Karpas-422 (cell line): ENCODE measurements around the gene CHST11. TPM values are rescaled to one million over a fixed set of nuclear protein-coding genes. Genes with fewer than 3 reads are reported as not detected.
"Not testable (repeated sequence)": the region's sequence is repeated elsewhere in the genome, so short reads cannot be mapped to it uniquely, and the experiment has no call there.

Experiments used
- DNase-seq: peaks from one replicate; pipeline ENCODE4 v3.0.0-alpha.2; 2015
- H2AFZ ChIP-seq: fragments of 200-600 bp; sonication (generic); 2 replicates; pipeline ENCODE4 v1.6.1; 2014; ENCODE audit warnings: antibody characterized with exemption, low read length, mixed read lengths
- H3K27ac ChIP-seq: fragments of 200-600 bp; sonication (generic); 2 replicates; pipeline ENCODE4 v1.5.1; 2014; ENCODE audit warnings: mild to moderate bottlenecking, low read length, moderate library complexity
- H3K27me3 ChIP-seq: fragments of 200-600 bp; sonication (generic); 2 replicates; pipeline ENCODE4 v1.6.1; 2014; ENCODE audit warnings: low read length, mixed read lengths
- H3K36me3 ChIP-seq: fragments of 200-600 bp; sonication (generic); 2 replicates; pipeline ENCODE4 v1.6.1; 2014; ENCODE audit warnings: low read length, mixed read lengths; ENCODE audit not compliant: insufficient read depth
- H3K4me1 ChIP-seq: fragments of 200-600 bp; sonication (generic); 2 replicates; pipeline ENCODE4 v1.6.1; 2014; ENCODE audit warnings: mild to moderate bottlenecking, low read length, mixed read lengths
- H3K4me2 ChIP-seq: fragments of 200-600 bp; sonication (generic); 2 replicates; pipeline ENCODE4 v1.6.1; 2014; ENCODE audit warnings: low read length, low read depth, mild to moderate bottlenecking; ENCODE audit not compliant: poor library complexity, severe bottlenecking
- H3K4me3 ChIP-seq: fragments of 200-600 bp; sonication (generic); 2 replicates; pipeline ENCODE4 v1.5.1; 2014; ENCODE audit warnings: mild to moderate bottlenecking, antibody characterized with exemption, low read length, mixed read lengths
- H3K79me2 ChIP-seq: fragments of 200-600 bp; sonication (generic); 2 replicates; pipeline ENCODE4 v1.6.1; 2014; ENCODE audit warnings: mild to moderate bottlenecking, low read length, mixed read lengths
- H3K9ac ChIP-seq: fragments of 200-600 bp; sonication (generic); 2 replicates; pipeline ENCODE4 v1.6.0; 2014; ENCODE audit warnings: low read length
- H3K9me2 ChIP-seq: fragments of 200-600 bp; sonication (generic), shearing (Covaris generic); replicated peaks from 2 replicates; pipeline ENCODE4 v1.6.0; 2014; ENCODE audit warnings: mild to moderate bottlenecking, low read length, moderate library complexity; ENCODE audit not compliant: insufficient read depth
- H3K9me3 ChIP-seq: fragments of 300-700, 200-600 bp; sonication (generic); 2 replicates; pipeline ENCODE4 v1.6.1; 2014; ENCODE audit warnings: low read length, mixed read lengths
- H4K20me1 ChIP-seq: fragments of 200-600 bp; sonication (generic); 2 replicates; pipeline ENCODE4 v1.6.1; 2014; ENCODE audit warnings: mild to moderate bottlenecking, antibody characterized with exemption, low read length, low read depth; ENCODE audit not compliant: insufficient read depth
- total RNA-seq: library from RNA; depleted of rRNA; stranded (reverse); fragments of >200 nt; shearing (Covaris generic); gene quantifications from 2 replicates; pipeline ENCODE4 v1.2.3, GENCODE V29; 2014; ENCODE audit warnings: low replicate concordance

CHST11 gene
- total RNA-seq, 1 experiment from 2014 or later, result not detected

DNA sequence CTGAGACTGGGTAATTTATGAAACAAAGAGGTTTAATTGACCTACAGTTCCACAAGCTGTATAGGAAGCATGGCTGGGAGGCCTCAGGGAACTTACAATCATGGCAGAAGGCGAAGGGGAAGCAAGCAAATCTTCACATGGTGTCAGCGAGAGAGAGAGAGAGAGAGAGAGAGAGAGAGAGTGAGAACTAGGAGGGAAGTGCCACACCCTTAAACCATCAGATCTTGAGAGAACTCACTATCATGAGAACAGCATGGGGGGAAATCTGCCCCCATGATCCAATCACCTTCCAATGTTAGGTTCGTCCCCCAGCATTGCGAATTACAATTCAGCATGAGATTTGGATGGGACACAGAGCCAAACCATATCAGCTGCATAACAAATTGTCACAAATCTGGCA lies 96.7 kb downstream of the CHST11 start:
- Histone ChIP-seq H3K36me3 (no peaks in the 10 kb centered on the region), H4K20me1 (peaks cover 3% of the 10 kb centered on the region), H3K79me2 (no peaks in the 10 kb centered on the region), H3K27me3 (peaks cover 2% of the 10 kb centered on the region; the same call in 1 of the 2 replicates), H3K4me2 (no peak overlapping the region), H3K4me1 (peaks cover 14% of the 10 kb centered on the region), H3K27ac (no peak overlapping the region), H3K9me2 (no peaks in the 10 kb centered on the region), H3K9ac (no peak overlapping the region), H3K4me3 (no peak overlapping the region), H3K9me3 (no peaks in the 10 kb centered on the region), H2AFZ (no peak overlapping the region)
- no peak for DNase-seq

- peaks cover 2% of the 10 kb centered on the region; the same call in 1 of the 2 replicates for H3K27me3 ChIP-seq
- no peaks in the 10 kb centered on the region for H3K36me3 ChIP-seq
- H3K9me3 ChIP-seq, result no peaks in the 10 kb centered on the region
- no peak overlapping the region for H3K4me3 ChIP-seq
- H3K27ac ChIP-seq, result no peak overlapping the region
- no peaks in the 10 kb centered on the region for H3K79me2 ChIP-seq
- no peak for DNase-seq
- H3K9me2 ChIP-seq, result no peaks in the 10 kb centered on the region
- H3K4me1 ChIP-seq, result peaks cover 14% of the 10 kb centered on the region
- H4K20me1 ChIP-seq, result no peaks in the 10 kb centered on the region; the same call in none of the 2 replicates
- H3K4me2 ChIP-seq, result no peak overlapping the region
- H2AFZ ChIP-seq, result no peak overlapping the region
- H3K9ac ChIP-seq, result no peak overlapping the region
These were observed 98.9 kb downstream of the CHST11 start for GRCh38 chr12:104555648-104556047.

DNA sequence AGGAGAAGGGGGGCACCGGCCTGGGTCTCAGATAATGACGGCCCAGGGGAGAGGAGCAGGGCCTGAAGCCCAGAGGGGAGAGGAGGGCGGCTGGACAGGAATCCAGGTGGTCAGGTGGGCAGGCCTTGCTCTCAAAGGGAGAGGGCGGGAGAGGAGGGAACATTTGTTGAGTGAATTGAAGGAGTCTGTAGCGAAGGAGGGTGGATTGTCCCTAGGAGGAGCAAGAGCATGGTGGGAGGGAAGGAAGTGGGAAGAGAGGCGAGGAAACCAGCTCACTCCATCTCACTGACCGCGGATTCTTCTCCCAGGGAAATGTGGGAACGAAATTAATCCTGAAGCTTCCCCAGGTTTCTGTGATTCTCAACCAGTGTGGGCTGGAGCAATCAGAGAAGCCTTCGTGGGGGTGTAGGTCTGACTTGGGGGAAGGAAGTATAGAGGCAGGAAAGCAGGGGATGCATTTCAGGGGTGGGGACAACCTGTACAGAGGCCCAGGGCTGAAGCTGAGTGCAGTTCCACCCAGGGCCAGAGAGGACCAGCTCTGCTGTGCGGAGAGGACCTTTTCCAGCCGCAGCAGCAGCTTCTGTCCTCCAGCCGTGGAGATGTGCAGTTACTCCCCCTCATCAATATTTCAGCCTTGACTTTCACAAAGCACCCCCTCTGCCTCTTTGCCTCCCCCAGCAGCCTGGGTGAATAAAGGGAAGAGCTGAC lies 100.9 kb downstream of the CHST11 start:
- Histone ChIP-seq H4K20me1 (no peaks in the 10 kb centered on the region), H3K36me3 (no peaks in the 10 kb centered on the region), H3K9me2 (no peaks in the 10 kb centered on the region), H3K9me3 (no peaks in the 10 kb centered on the region), H3K4me1 (no peaks in the 10 kb centered on the region), H3K9ac (no peak overlapping the region), H3K79me2 (no peaks in the 10 kb centered on the region), H3K27ac (no peak overlapping the region), H3K27me3 (0 out of 2 replicates have a peak, but pooled peaks cover 1% of the 10 kb centered on the region), H3K4me2 (no peak overlapping the region), H3K4me3 (no peak overlapping the region), H2AFZ (no peak overlapping the region)
- no peak for DNase-seq

DNA sequence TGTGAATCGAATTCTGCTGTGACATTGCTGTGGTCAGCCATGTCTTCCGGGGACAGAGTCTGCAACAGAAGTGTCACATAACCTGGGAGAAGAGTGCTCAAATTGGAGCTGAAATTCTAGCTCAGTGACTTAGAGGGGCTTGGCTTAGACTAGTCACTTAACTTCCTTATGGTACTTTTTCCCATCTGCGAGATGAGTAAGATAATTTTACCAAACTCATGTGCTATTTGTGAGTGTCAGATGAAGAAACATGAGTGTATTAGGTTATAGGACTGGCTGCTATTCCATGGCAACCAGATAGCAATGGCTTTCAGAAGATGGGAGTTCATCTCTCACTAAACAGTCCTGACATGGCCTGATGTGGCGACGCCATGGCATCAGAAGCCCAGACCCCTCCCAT lies 104.1 kb downstream of the CHST11 start:
- Histone ChIP-seq H3K4me1 (no peaks in the 10 kb centered on the region), H3K9ac (no peak overlapping the region), H3K4me3 (no peak overlapping the region), H3K9me3 (no peaks in the 10 kb centered on the region), H4K20me1 (no peaks in the 10 kb centered on the region), H3K36me3 (no peaks in the 10 kb centered on the region), H3K4me2 (no peak overlapping the region), H3K27ac (no peak overlapping the region), H2AFZ (no peak overlapping the region), H3K9me2 (no peaks in the 10 kb centered on the region), H3K27me3 (no peaks in the 10 kb centered on the region), H3K79me2 (no peaks in the 10 kb centered on the region)
- DNase-seq, result no peak

GRCh38 chr12:104562763-104563162 lies 106.0 kb downstream of the CHST11 start:
- H3K4me1 ChIP-seq, result no peaks in the 10 kb centered on the region
- no peaks in the 10 kb centered on the region for H3K9me3 ChIP-seq
- H3K79me2 ChIP-seq, result no peaks in the 10 kb centered on the region
- no peak overlapping the region for H3K27ac ChIP-seq
- no peak overlapping the region for H2AFZ ChIP-seq
- DNase-seq, result no peak
- H3K4me2 ChIP-seq, result no peak overlapping the region
- no peaks in the 10 kb centered on the region for H4K20me1 ChIP-seq
- no peaks in the 10 kb centered on the region for H3K9me2 ChIP-seq
- H3K36me3 ChIP-seq, result no peaks in the 10 kb centered on the region
- H3K9ac ChIP-seq, result no peak overlapping the region
- no peak overlapping the region for H3K4me3 ChIP-seq
- H3K27me3 ChIP-seq, result no peaks in the 10 kb centered on the region

GRCh38 chr12:104564662-104565061 lies 107.9 kb downstream of the CHST11 start:
- not testable (repeated sequence) for H3K9ac ChIP-seq, H3K36me3 ChIP-seq, H3K27ac ChIP-seq, H3K27me3 ChIP-seq, H4K20me1 ChIP-seq, DNase-seq, H3K4me3 ChIP-seq, H2AFZ ChIP-seq, H3K4me2 ChIP-seq, H3K79me2 ChIP-seq, H3K4me1 ChIP-seq, H3K9me3 ChIP-seq, H3K9me2 ChIP-seq

DNA sequence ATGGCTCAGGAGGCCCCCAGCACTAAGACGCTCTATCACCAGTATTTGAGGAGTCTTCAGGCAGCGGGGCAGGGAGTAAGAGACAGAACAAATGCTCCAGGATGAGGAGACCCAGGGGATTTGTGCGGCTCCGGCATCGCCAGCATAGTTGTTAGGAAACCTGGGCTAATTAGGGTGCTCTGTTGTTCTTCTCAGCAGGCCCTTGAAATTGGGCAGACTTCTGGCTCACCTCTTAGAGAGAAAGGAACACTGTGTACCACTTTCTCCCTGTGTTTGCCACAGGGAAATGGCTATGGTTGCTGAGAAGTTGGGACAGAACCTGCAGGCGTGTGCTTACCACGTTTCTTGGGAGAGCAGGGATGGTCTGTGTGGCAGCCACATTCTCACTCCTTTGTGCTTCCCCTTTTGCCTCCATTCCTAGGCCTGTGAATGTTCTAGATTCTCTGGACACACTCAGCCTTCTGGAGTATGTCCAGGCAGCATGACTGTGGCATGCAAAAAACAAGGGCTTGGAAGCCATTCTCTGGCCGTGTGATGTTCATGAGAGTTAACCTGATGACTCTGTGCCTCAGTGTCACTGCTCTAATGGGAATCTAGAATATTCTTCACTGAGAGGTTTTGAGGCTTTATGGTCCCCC lies 109.0 kb downstream of the CHST11 start:
- no peaks in the 10 kb centered on the region for H3K9me3 ChIP-seq
- H3K9me2 ChIP-seq, result no peaks in the 10 kb centered on the region
- H4K20me1 ChIP-seq, result no peaks in the 10 kb centered on the region
- no peak overlapping the region for H2AFZ ChIP-seq
- no peak for DNase-seq
- H3K79me2 ChIP-seq, result no peaks in the 10 kb centered on the region
- no peak overlapping the region for H3K27ac ChIP-seq
- no peak overlapping the region for H3K4me3 ChIP-seq
- H3K36me3 ChIP-seq, result no peaks in the 10 kb centered on the region
- H3K9ac ChIP-seq, result no peak overlapping the region
- H3K4me2 ChIP-seq, result no peak overlapping the region
- no peaks in the 10 kb centered on the region for H3K27me3 ChIP-seq
- H3K4me1 ChIP-seq, result peaks cover 15% of the 10 kb centered on the region

DNA sequence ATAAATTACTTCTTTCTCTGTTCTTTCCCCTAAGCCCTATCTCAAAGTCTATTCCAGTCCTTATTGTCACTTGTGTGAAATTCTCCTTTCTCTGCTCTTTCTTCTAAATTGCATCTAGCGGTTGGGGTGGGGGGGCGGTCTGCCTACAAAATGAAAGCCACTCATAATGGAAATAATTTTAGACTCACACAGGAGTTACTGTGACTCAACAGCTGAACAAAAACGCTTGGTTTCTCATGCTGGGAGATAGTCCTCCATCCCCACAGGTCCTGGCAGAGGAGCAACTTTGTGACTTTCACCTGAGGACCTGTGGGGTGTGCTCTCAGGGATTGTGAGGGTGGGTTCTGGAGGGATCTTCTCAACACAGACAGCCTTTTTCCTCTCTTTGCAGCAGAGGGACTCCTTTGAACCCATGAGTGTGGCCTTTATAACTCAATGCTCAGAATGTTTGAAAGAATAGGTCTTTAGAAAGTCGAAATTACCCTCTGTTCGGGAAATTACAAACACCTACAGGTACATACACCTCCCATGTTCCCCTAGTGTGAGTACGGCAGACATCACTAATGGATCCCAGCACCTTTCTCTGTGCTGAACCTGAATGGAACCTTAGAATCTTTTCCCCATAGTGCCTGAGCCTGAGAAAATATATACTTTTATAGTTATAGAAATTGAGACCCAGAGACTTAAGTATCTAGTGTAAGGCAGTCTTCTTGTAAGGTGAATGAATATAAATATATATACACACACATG lies 109.7 kb downstream of the CHST11 start:
- Histone ChIP-seq H3K9me3 (no peaks in the 10 kb centered on the region), H4K20me1 (no peaks in the 10 kb centered on the region), H3K9ac (no peak overlapping the region), H2AFZ (no peak overlapping the region), H3K4me1 (peaks cover 15% of the 10 kb centered on the region), H3K27me3 (no peaks in the 10 kb centered on the region), H3K27ac (no peak overlapping the region), H3K4me2 (no peak overlapping the region), H3K36me3 (no peaks in the 10 kb centered on the region), H3K79me2 (no peaks in the 10 kb centered on the region), H3K9me2 (no peaks in the 10 kb centered on the region), H3K4me3 (no peak overlapping the region)
- no peak for DNase-seq
